ENCODE measurements around the gene TRAPPC2. TPM values are rescaled to one million over a fixed set of nuclear protein-coding genes. Genes with fewer than 3 reads are reported as not detected.

Gene TRAPPC2
- total and polyA plus RNA-seq, 2 of the 13 experiments (the other 11 are each of a cell fraction or from before 2014, with no cell fraction given): 4.4 to 8.1 TPM

DNA sequence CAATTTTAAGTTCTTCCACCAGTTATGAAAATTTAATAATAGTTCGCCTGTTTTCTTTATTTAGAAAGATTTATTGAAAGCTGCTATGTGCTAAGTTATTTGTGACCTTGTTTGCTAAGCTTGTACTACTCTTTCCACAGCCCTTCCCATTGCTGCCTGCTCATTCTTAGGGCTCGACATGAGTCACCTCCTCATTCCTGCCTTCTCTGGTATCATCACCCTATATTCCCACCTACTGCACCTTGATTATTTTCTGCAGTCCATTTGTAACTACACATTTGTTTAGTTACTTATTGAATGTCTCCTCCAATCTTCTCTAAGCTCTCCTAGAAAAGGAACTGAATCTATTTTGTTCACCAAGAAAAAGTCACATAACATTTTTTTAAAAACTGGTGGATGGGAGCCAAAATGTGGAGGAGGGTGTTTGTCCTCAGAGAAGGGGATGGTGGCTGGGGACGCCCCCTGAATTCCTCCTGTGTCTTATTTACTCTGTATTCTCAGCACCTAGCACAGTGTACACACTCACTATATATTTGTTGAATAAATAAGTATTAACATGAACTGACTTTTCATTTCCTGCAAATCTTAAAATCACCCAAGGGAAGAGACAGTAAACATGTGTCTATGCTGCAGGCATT is 49.2 kb downstream of the TRAPPC2 start:
- CTCF ChIA-PET (ENCODE audit: low intra/inter-chr PET ratio, low total read pairs): no interaction called here
- Histone ChIP-seq H2AFZ (ENCODE audit: low read length) (no peak overlapping the region), H3K27me3 (ENCODE audit: control insufficient read depth in 1 of 2, insufficient read depth in 2 of 2, low read length in 2 of 2) (no peaks in the 10 kb centered on the region), H3K36me3 (replicated peaks in 1 of 2; ENCODE audit: control insufficient read depth in 1 of 2, insufficient read depth in 2 of 2, low read length in 2 of 2) (no peaks in the 10 kb centered on the region), H4K20me1 (ENCODE audit: insufficient read depth, low read length) (no peaks in the 10 kb centered on the region), H3K79me2 (ENCODE audit: insufficient read depth, low read length) (peaks cover 10% of the 10 kb centered on the region), H3K4me3 (replicated peaks in 1 of 3; ENCODE audit: insufficient read depth in 1 of 3, low read depth in 2 of 3, low read length in 3 of 3) (no peak overlapping the region), H3K4me1 (ENCODE audit: insufficient read depth, low read length) (no peaks in the 10 kb centered on the region; the same call in 1 of the 2 replicates), H3K9me3 (ENCODE audit: low read length) (no peaks in the 10 kb centered on the region), H3K27ac (ENCODE audit: extremely low read length, insufficient read depth, low read length) (no peak overlapping the region), H3K4me2 (ENCODE audit: low read depth, low read length) (no peak overlapping the region), H3K9ac (ENCODE audit: insufficient read depth, low read depth, low read length) (no peak overlapping the region)
- POLR2A ChIA-PET: no interaction called here
- BruUV-seq (replicated peaks): no TSS peak
- in situ Hi-C loops (cut with HindIII; ENCODE audit: extremely low pct_ligation_motif_present, low pct_unique_long_range_greater_than_20kb): no loop called here
- WGBS (ENCODE audit: low lambda C conversion rate): 2% methylated on average over 3 of the region's 3 CpGs
- intact Hi-C loops (cut with micrococcal nuclease; ENCODE audit: unreplicated experiment): no loop called here
- DNase-seq (ENCODE audit: low spot score): no peak
- ATAC-seq: no peak
- TF ChIP-seq, protein P1, sequence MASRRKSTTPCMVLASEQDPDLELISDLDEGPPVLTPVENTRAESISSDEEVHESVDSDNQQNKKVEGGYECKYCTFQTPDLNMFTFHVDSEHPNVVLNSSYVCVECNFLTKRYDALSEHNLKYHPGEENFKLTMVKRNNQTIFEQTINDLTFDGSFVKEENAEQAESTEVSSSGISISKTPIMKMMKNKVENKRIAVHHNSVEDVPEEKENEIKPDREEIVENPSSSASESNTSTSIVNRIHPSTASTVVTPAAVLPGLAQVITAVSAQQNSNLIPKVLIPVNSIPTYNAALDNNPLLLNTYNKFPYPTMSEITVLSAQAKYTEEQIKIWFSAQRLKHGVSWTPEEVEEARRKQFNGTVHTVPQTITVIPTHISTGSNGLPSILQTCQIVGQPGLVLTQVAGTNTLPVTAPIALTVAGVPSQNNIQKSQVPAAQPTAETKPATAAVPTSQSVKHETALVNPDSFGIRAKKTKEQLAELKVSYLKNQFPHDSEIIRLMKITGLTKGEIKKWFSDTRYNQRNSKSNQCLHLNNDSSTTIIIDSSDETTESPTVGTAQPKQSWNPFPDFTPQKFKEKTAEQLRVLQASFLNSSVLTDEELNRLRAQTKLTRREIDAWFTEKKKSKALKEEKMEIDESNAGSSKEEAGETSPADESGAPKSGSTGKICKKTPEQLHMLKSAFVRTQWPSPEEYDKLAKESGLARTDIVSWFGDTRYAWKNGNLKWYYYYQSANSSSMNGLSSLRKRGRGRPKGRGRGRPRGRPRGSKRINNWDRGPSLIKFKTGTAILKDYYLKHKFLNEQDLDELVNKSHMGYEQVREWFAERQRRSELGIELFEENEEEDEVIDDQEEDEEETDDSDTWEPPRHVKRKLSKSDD (CRISPR knock-in tag; IDR thresholded peaks at IDR 0.05; ENCODE audit: low read depth): no peak
- TF ChIP-seq ASH2L (IDR thresholded peaks at IDR 0.05; ENCODE audit: insufficient read length, low read depth, low read length) (no peak), ZFP41 (CRISPR knock-in tag; IDR thresholded peaks at IDR 0.05; ENCODE audit: borderline replicate concordance) (no peak), KLF6 (CRISPR knock-in tag; IDR thresholded peaks at IDR 0.05) (no peak), CREB1 (IDR thresholded peaks at IDR 0.05) (no peak), CREB1 (CRISPR knock-in tag; IDR thresholded peaks at IDR 0.05) (no peak), ARNTL (CRISPR knock-in tag; IDR thresholded peaks at IDR 0.05) (no peak)
- TF ChIP-seq, protein P2, sequence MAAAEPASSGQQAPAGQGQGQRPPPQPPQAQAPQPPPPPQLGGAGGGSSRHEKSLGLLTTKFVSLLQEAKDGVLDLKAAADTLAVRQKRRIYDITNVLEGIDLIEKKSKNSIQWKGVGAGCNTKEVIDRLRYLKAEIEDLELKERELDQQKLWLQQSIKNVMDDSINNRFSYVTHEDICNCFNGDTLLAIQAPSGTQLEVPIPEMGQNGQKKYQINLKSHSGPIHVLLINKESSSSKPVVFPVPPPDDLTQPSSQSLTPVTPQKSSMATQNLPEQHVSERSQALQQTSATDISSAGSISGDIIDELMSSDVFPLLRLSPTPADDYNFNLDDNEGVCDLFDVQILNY (CRISPR knock-in tag; conservative IDR thresholded peaks at IDR 0.05): no peak
- FAIRE-seq: no peak
